ENCODE measurements around the gene TICAM1. TPM values are rescaled to one million over a fixed set of nuclear protein-coding genes. Genes with fewer than 3 reads are reported as not detected.

The TICAM1 gene
- total and polyA plus RNA-seq, 2 of the 13 experiments (the other 11 are each of a cell fraction or from before 2014, with no cell fraction given) = 0.33 to 0.95 TPM

GRCh38 chr19:4870025-4870700 lies 38.7 kb upstream of the TICAM1 start (continued):
- TF ChIP-seq UBTF (CRISPR knock-in tag; IDR thresholded peaks at IDR 0.05) = peak; percentile 50; the same call in 1 of the 2 replicates
- no peak for TF ChIP-seq PPARG (CRISPR knock-in tag; conservative IDR thresholded peaks at IDR 0.05)
- TF ChIP-seq ATF4 (CRISPR knock-in tag; IDR thresholded peaks at IDR 0.05) = 0 out of 4 replicates have a peak, but pooled peaks of 1 of the 2 experiments have one; percentile 43
- no peak; the same call in 1 of the 2 replicates for TF ChIP-seq ELF1 (CRISPR knock-in tag; IDR thresholded peaks at IDR 0.05)
- TF ChIP-seq SAFB2 (CRISPR knock-in tag; IDR thresholded peaks at IDR 0.05; ENCODE audit: borderline replicate concordance, low read depth) = no peak; the same call in 1 of the 2 replicates
- peak; percentile 48 for TF ChIP-seq GABPB1 (CRISPR knock-in tag; IDR thresholded peaks at IDR 0.05)
- TF ChIP-seq CREBL2 (CRISPR knock-in tag; IDR thresholded peaks at IDR 0.05; ENCODE audit: borderline replicate concordance) = no peak; the same call in 1 of the 2 replicates
- peak; percentile 100 for TF ChIP-seq KLF12 (CRISPR knock-in tag; IDR thresholded peaks at IDR 0.05; ENCODE audit: borderline replicate concordance)
- no peak for TF ChIP-seq SALL2 (CRISPR knock-in tag; IDR thresholded peaks at IDR 0.05)
- peak; percentile 95 for TF ChIP-seq JUN (CRISPR knock-in tag; IDR thresholded peaks at IDR 0.05)
- no peak for TF ChIP-seq SOX13 (IDR thresholded peaks at IDR 0.05)
- peak in 1 of 2 experiments; percentile 73; a peak in 2 of 4 replicates for TF ChIP-seq SOX13 (CRISPR knock-in tag; conservative IDR thresholded peaks at IDR 0.05 in 1 of 2, IDR thresholded peaks at IDR 0.05 in 1 of 2)
- TF ChIP-seq FOXC1 (CRISPR knock-in tag; IDR thresholded peaks at IDR 0.05; ENCODE audit: borderline replicate concordance) = no peak
- TF ChIP-seq ZFP1 (CRISPR knock-in tag; IDR thresholded peaks at IDR 0.05) = no peak
- peak; percentile 97 for TF ChIP-seq ZNF580 (CRISPR knock-in tag; IDR thresholded peaks at IDR 0.05; ENCODE audit: borderline replicate concordance, low read depth)
- 0 out of 2 replicates have a peak, but pooled peaks have one; percentile 14 for TF ChIP-seq HHEX (CRISPR knock-in tag; IDR thresholded peaks at IDR 0.05)
- peak; percentile 31; the same call in 1 of the 2 replicates for TF ChIP-seq PHF8 (CRISPR knock-in tag; IDR thresholded peaks at IDR 0.05)
- TF ChIP-seq ZKSCAN1 (IDR thresholded peaks at IDR 0.05; ENCODE audit: low read length) = peak; percentile 75
- TF ChIP-seq ZNF350 (CRISPR knock-in tag; IDR thresholded peaks at IDR 0.05; ENCODE audit: borderline replicate concordance, low read depth) = peak; percentile 86
- 0 out of 2 replicates have a peak, but pooled peaks have one; percentile 56 for TF ChIP-seq ZNF205 (CRISPR knock-in tag; IDR thresholded peaks at IDR 0.05)
- no peak for TF ChIP-seq MXD1 (CRISPR knock-in tag; IDR thresholded peaks at IDR 0.05)
- TF ChIP-seq JUNB (CRISPR knock-in tag; IDR thresholded peaks at IDR 0.05; ENCODE audit: borderline replicate concordance) = peak; percentile 99

Measured in HepG2 (cell line).